Stimulated activated CD4-positive, alpha-beta T cell treated with anti-CD3 and anti-CD28 coated beads, TNF-alpha, amount 100 ng/mL, for 24 hours (primary cell): ENCODE results near the gene SYNGR2.
"Not testable (repeated sequence)": the region's sequence is repeated elsewhere in the genome, so short reads cannot be mapped to it uniquely, and the experiment has no call there.

Experiments used
- DNase-seq, 3 experiments: peaks; one replicate each; pipeline ENCODE4 v3.0.0-alpha.2; 2020; ENCODE audit warnings: low read depth in 3 of 3

The SYNGR2 gene

GRCh38 chr17:78130090-78130436 lies 38.3 kb upstream of the SYNGR2 start:
- no peak for DNase-seq

DNA sequence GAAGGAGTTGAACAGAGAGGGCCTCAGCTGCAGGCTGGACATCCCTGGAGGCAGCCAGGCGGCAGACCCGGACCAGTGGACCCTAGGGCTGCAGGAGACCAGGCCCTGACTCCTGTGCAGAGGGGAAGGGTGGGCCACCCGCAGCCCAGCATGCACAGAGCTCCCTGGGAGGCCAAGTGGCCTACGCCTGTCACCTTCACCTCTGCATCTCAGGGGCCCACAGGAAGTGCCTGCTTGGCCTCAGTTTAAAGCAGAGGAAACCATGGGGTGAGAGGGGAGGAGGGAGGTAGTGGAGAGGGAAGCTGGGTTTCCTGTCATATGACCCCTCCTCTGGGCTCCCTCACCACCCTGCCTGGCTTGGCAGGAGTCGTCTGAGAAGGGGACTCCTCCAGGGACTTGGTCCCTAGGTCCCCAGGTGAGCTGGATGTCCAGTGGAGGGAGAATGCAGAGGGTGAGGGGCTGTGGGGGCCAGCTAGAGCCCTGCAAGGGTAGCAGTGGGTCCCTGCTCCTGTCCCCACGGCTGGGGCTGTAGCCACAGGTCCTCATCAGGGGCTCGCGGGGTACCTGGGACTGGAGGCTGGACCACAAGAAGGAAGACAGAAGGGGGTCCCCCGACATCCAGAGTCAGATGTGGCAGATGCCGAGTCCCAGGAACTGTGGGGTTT lies 37.8 kb upstream of the SYNGR2 start, which contains the start of gene TMC8:
TMC8 (plus strand) TSS at position 335 of the 665 bp plus-strand sequence. CDS start 818 bp downstream, outside the sequence.
- peak in 1 of 3 experiments; percentile 70 for DNase-seq

DNA sequence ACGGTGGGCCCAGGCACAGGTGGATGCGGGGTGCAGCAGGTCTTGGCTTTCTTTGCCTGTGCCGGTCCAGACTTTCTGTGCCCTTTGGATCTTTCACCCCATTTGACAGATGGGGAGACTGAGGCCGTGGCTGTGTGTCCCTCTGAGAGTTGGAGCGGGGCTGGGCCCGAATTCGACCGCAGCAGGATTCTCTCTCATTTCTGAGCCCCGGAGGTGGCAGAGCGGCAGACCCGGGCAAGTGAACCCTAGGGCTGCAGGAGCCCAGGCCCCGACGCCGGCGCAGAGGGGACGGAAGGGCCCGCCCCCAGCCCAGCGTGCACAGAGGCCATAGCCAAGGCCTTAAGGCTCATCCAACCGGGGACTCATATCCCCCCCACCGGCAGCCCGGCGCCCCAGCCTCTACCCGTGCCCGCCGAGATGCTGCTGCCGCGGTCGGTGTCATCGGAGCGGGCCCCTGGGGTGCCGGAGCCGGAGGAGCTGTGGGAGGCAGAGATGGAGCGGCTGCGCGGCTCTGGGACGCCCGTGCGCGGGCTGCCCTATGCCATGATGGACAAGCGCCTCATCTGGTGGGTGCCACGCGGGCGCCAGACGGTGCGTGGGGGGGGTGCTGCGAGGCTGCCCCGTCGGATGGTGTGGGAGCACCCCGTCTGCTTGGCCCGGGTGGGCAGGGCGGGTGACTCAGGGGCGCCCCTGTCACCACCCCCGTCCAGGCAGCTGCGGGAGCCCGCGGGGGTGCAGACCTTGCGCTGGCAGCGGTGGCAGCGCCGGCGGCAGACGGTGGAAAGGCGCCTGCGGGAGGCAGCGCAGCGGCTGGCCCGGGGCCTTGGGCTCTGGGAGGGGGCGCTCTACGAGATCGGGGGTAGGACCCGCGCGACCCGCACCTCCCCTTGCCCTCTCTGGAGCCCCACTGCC lies 37.0 kb upstream of the SYNGR2 start:
- no peak for DNase-seq

DNA sequence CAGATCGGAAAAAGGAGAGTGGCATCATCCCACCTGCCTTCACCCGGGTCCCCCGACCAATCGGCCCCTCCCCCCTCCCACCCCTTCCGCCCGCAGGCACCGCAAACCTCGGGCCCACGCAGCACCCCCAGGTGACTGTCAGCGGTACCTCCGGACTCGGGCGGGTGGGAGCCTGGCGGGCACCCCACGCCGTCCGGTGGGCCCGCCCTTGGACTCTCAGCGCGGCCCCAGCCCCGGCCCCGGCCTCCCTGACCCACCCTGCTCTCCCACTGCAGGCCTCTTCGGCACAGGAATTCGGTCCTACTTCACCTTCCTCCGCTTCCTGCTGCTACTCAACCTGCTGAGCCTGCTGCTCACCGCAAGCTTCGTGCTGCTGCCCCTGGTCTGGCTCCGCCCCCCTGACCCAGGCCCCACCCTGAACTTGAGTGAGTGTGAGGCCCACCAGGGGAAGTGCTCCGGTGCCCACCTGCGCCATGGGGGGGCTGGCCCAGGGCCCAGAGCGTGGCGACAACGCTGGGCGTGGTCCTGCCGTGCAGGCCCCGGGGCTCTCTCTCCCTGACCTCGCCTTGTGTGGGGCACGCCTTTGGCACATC lies 36.2 kb upstream of the SYNGR2 start:
- peak in 1 of 3 experiments; percentile 72 for DNase-seq

GRCh38 chr17:78132767-78133178 lies 35.6 kb upstream of the SYNGR2 start:
- no peak for DNase-seq

DNA sequence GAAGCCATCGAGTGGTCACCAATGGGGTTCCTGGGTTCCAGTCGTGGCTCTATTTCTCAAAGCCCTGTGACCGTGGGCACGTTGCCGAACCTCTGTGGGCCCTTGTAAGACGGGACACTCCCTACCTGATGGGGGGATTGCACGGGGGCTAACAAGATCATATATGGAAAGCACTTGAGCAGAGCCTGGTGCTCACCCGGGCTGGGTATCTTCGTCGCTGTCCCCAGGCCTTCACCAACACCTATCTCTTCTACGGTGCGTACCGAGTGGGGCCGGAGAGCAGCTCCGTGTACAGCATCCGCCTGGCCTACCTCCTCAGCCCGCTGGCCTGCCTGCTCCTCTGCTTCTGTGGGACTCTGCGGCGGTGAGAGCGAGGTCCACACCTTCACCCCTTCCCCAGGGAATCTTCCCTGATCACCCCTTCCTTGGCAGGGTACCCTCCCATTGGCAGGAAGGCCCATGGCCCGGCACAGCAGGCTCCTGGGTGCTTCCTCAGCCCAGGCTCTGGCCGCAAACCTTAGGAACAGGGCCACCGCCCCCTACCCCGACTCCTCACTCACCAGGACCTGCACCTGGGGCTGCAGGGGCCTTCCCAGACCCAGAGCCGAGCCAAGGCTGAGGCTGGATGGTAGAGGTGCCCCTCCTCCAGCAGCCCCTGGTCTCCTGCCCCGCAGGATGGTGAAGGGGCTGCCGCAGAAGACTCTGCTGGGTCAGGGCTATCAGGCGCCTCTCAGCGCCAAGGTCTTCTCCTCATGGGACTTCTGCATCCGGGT lies 35.0 kb upstream of the SYNGR2 start:
- no peak for DNase-seq

DNA sequence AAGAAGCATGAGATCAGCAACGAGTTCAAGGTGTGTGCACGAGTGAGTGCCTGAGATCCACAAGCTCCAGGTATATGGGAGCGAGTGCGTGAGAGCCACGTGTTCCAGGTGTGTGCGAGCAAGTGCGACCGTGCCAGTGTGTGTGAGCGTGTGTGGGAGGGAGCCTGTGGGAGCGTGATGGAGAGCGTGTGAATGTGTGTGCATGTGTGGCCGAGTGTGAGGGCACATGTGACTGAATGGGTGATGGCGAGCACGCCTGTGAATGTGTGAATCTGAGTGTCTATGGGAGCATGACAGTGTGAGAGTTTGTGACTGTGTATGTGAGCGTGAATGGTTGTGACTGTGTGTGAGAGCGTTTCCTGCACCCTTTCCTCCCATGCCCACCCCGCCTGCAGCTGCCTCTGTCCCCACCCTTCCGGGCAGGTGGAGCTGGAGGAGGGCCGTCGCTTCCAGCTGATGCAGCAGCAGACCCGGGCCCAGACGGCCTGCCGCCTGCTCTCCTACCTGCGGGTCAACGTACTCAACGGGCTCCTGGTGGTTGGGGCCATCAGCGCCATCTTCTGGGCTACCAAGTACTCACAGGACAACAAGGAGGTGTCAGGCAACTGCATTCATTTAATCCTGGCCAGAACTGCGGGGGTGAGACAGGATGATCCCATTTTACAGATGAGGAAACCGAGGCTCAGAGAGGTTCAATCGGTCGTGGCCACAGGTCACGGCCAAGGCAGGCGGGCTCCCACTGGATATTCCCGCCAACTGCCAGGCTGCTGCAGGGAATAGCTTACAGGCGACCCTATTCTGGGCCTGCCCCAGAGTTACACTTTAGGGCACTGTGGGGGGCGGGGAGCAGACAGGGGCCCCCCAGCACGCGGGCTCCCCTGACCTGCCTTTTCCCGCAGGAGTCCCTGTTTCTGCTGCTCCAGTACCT lies 34.1 kb upstream of the SYNGR2 start:
- DNase-seq = peak in 1 of 3 experiments; percentile 72

- DNase-seq = no peak
Measured at GRCh38 chr17:78134899-78135385, 33.4 kb upstream of the SYNGR2 start.

DNA sequence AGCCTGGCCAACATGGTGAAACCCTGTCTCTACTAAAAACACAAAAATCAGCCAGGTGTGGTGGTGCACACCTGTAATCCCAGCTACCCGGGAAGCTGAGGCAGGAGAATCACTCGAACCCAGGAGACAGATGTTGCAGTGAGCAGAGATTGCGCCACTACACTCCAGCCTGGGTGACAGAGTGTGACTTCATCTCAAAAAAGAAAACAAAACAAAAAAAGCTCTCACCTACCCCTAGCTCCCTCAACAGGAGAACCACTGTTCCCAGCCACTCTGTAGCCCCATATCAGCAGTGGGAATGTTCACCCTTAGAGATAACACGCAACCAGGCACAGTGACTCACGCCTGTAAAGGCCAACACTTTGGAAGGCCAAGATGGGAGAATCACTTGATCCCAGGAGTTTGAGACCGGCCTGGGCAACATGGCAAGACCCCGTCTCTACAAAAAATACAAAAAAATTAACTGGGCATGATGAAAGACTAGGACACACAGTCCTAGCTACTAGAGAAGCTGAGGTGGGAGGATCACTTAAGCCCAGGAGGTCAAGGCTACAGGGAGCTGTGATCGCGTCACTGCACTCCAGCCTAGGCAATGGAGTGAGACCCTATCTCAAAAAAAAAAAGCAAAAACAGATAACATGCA lies 32.4 kb upstream of the SYNGR2 start:
- DNase-seq = no peak

DNA sequence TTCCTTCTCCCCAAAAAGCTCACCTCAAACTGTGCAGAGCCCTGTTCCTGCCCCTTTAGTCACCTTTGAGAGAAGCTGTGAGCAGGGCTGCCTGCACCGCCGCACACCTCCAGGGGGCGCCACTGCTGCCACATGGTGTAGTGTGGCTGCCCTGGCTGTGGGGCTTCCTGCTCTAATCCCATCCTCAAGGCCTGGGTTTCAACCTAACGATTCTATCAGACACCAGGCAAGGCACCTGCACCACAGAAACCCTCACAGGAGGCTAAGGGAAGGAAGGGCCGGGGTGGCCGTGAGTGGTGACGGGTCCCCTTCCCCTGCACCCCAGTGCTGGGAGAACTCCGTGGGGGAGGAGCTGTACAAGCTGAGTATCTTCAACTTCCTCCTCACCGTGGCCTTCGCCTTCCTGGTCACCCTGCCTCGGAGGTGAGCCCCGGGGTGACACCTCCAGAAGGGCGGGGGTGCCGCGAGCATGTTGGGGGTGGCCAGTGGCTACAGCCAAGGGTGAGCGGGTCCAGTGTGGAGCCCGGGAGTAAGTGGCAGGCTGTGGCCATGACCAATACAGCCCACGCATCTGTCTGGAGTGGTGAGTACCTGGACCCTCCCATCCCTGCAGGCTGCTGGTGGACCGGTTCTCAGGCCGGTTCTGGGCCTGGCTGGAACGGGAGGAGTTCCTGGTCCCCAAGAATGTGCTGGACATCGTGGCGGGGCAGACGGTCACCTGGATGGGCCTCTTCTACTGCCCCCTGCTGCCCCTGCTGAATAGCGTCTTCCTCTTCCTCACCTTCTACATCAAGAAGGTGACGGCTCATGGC lies 30.8 kb upstream of the SYNGR2 start:
- DNase-seq = no peak

DNA sequence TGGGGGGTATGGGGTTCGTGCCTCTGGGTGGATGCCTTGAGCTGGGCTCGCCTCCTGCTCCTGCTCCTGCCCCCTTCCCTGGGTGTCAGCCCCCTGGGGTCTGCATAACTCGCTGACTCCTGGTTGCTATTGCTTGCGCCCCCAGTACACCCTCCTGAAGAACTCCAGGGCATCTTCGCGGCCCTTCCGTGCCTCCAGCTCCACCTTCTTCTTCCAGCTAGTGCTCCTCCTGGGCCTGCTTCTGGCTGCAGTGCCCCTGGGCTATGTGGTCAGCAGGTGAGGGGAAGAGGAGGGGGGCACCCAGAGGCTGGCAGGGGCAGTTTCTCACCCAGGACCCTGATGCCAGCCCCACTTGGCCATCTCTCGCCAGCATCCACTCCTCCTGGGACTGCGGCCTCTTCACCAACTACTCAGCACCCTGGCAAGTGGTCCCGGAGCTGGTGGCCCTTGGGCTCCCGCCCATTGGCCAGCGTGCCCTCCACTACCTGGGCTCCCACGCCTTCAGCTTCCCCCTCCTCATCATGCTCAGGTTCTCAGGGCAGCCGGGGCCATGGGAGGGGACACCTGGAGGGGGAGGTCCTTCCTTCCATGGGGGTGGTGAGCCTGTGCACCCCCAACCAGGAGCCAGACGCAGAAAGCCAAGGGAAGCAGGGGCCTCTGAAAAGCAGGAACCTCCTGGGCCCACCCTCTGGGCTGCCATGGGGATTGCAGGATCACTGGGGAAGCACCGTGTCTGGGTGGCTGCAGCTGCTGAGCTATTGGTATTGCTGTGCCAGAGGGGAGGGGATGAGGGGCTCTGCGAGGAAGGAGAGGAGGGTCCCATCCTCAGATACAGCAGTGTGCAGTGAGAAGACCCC lies 29.9 kb upstream of the SYNGR2 start:
- DNase-seq = no peak

GRCh38 chr17:78139861-78140168 lies 28.6 kb upstream of the SYNGR2 start:
- DNase-seq = not testable (repeated sequence)

- peak; percentile 79 to 97 (median 88) for DNase-seq
Measured at GRCh38 chr17:78140169-78141051, 28.0 kb upstream of the SYNGR2 start.

DNA sequence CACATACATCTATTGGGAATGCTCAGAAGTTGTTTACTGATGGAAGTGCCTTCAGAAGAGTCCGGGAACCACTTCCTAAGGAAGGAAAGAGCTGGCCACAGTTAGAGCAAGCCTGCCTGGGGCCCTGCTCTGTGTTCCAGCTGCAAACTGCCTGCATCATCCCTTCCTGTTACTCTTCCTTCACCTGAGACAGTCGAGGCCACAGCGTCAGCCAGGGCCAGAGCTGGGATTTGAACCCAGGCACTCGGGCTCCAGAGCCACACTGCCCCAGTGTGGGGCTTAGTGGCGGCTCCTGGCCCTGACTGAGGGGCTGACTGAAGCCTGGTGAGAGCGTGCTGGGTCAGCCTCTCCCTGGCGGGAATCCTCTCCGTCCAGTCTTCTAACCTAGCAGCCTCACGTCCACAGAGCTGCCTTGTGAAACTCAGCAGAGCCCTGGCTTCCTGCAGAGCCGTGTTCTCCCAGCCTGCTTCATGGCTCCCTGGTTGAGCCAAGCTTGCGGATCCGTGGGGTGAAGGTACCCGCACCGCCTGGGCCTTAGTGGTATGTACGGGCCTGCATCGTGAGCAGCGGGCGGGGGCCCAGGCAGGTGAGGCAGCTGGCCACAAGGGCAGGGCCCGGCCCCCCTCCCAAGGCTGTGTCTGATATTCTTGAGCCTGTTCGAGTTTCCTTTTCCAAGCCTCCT lies 26.8 kb upstream of the SYNGR2 start:
- no peak for DNase-seq

DNA sequence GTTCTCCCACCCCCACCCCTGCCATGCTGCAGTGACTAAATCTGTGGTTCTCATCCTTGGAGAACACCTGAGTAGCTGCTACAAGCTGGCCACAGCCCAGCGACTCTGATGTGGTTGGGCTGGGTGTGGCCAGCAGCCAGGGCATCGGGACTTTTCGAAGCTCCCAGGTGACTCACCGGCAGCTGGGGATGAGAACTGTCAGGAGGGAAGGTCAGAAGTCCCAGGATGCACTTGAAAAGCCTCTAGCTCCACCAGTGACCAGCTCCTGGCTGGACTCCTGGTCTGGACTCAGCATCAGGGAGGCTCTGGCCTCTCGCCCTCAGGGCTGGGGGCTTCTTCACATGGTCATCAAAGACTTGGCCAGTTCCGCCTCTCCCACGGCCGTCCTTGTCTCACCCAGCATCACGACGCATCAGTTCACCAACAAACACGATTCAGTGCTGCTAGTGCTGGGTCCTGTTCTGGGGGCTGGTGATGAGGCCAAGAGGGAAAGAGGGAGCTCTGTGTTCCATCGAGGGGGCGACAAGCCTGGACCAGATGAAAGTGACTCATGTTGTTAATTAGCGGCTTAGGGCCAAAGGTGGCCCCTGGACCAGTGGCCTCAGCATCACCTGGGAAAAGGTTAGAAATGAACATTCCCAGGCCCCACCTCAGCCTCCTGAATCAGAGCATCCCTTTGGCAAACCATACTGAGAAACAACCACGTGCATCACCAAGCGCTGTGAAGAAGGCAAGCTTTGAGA lies 26.1 kb upstream of the SYNGR2 start:
- no peak for DNase-seq
